ELR (cell line): ENCODE results near the gene DOK3.
"Not testable (repeated sequence)": the region's sequence is repeated elsewhere in the genome, so short reads cannot be mapped to it uniquely, and the experiment has no call there.

Experiments used
- DNase-seq: peaks from one replicate; pipeline ENCODE4 v3.0.0-alpha.2; 2015; ENCODE audit warnings: low read depth

Gene DOK3

DNA sequence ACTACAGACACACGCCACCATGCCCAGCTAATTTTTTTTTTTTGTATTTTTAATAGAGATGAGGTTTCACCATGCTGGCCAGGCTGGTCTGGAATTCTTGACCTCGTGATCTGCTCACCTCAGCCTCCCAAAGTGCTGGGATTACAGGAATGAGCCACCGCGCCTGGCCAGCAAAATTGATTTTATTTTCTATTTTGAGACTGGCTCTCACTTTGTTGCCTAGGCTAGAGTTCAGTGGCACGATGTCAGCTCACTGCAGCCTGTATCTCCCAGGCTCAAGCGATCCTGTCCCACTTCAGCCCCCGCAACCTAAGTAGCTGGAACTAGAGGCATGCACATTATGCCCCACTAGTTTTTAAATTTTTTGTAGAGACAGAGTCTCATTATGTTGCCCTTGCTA is 24.8 kb upstream of the DOK3 start:
- DNase-seq, result not testable (repeated sequence)

DNA sequence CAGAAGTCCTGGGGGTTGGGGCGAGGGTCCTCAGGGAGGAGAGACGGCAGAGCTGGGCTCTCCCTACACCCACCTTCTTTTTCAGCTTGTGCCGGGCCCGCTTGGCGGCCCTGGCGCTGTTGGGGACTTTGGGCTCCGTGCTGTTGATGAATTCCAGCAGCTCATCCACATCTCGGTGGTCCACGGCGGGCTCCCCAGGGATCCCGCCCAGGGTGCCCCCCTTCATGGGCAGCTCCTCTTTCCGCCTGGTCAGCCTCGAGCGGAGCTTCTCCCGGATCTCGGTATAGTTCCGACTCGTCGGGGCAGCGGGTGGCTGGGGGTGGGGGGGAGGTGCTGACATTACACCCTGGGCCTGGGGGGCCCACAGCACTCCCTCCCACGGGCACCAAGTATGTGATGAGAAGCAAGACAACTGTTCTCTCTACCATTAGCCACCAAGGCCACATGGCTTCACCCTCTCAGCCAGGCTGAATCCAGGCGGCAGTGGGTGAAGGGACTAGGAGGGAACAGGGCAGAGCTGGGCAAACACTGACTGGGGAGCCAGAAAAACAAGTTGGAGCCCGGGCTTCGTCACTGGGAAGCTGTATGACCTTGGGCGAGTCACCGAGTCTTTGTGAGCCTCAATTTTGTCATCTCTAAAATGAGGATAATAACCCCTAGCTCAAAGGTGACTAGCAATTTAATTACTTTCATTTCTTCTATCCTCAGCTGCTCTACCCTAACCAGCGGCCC is 21.7 kb upstream of the DOK3 start:
- no peak for DNase-seq

- no peak for DNase-seq
Measured at GRCh38 chr5:177530638-177531037, 21.0 kb upstream of the DOK3 start.

GRCh38 chr5:177529247-177530203 is 19.9 kb upstream of the DOK3 start:
- DNase-seq, result no peak

GRCh38 chr5:177528631-177529030 is 19.0 kb upstream of the DOK3 start:
- no peak for DNase-seq

GRCh38 chr5:177527595-177527994 is 18.0 kb upstream of the DOK3 start:
- DNase-seq, result no peak

DNA sequence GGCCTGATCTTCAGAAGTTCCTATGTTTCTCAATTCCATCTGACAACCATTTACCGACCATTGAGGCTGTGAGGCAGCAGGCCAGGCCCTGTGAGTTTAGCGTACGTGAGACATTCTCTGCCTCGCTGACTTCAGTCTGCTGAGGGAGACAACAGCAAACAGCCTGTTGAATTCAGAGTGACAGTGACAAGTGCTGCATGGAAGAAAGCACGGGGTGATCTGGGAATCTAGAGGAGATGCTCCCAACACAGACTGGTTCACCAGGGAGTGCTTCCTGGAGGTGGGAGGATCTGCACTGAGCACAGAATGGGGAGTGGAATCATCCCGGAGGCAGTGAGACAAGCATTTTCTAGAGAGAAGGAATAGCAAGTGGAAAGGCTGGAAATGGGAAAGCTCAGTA is 17.2 kb upstream of the DOK3 start:
- no peak for DNase-seq

GRCh38 chr5:177526191-177526590 is 16.6 kb upstream of the DOK3 start:
- DNase-seq, result no peak

DNA sequence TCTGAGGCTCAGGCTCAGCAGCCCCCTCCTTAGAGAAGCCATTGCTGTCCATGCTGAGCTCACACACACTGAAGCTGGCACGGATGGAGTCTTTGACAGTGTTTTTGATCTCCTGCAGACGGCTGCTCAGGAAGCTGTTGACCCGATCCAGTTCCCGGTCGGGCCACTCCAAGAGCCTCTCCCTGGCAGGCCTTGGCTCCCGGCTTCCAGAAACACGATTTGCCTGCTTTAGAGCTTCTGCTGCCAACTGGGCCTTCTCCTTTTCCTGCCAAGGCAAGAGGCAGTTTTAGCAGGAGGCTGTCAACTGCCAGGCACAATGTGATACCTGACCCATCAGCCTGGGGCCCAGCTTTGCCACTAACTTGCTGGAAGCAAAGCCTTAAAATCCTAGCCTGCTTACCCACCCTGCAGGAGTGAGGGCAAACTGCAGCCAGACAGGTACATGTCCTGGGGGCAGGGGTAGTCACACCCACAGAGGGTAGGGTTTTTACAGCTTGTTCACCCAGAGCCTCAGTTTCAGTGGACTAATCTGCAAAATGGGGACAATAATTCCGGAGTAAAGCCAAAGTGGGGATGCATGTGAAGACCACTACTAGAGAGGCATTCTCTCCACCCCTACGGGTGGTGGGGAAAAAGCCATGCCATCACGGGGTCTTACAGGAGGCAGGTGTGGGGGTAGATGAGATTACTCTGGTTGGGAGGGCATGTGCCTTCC is 15.5 kb upstream of the DOK3 start:
- no peak for DNase-seq

GRCh38 chr5:177524539-177524900 is 14.9 kb upstream of the DOK3 start:
- DNase-seq, result no peak

DNA sequence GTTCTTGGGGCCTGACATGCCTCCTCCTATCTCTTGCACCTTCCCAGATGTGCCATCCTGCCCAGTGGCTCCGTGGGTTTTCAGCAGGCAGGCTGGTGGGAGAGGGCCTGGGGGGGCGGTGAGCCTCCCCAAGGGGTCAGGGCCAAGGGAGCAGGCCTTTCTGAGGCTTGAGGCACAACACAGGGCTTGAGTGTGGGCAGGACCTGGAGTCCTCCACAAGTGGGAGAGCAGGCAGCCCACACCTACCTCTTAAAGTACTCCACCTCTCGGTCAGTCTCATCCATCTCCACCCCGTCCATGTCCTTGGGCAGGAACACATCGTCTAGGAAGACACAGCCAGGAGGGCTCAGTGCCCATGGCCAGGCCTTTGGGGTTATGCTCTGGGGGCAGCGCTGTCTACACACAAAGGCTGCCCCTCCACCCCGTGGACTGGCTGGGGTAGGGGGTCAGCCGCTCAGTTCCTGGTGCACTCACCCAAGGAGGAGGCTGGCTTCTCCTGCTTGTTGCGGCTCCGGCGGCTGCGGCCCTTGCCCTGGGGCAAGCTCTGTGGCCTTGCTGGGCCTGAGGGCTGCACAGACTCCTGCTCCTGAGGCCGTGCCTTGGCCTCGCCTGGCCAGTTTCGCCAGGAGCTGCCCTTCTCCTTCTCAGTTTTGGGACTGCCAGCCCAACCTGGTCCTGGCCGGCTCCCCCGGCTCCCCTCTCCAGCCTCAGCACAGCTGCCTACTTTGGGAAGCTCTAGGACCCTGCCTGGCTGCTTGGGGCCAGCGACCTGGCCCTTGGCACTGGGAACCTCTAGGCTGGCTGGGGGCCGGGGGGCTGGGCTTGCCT is 14.3 kb upstream of the DOK3 start:
- DNase-seq, result no peak

DNA sequence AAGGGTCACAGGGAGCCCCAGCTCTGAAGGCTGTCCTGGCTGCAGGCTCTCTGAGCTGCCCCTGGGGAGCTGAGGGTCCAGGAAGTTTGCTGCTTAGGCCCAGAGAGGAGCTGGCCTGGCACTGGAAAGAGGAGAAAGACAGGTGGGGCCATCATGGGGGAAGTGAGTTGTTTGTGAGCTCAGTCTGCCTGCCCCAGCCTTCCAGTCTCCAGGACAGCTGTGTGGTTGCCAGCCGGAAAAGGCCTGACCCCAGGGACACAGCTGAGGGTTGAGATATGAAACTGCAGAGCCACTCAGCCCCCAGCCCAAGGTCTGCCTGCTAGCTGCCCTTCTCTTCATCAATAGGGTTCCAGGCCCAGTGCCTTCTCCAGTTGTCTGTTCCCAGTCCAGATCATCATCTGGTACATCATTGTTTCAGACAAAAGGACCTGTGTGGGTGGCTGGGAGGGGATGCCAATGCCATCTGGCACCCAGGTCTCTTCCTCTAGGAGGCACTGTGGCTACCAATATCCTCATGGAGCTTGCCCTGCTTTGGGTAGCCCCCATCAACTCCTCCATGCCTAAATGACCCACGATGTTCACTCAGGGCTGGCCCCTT is 11.4 kb upstream of the DOK3 start:
- DNase-seq, result no peak

DNA sequence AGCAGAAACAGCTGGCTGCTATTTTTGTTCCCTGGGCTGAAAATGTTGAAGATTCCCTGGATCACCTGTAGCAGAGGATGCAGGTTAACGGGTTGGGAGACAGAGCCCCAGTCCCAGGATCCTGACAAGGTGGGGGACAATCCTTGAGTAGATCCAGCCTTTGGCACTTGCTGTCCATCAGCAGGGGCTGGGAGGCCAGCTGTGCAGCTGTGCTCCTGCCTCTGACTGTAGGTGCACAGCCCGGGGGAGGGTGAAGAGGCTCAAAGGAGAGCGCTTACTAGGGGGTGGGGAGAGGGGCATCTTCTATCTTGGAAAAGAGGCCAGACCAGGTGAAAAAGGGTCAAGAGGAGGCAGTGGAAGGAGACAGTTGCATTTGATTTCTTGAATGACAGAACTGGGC is 10.6 kb upstream of the DOK3 start:
- DNase-seq, result no peak

GRCh38 chr5:177519463-177520235 is 10.0 kb upstream of the DOK3 start:
- no peak for DNase-seq

- DNase-seq, result peak; percentile 99
Measured at GRCh38 chr5:177516601-177517568, 7.3 kb upstream of the DOK3 start, which contains the start of gene DDX41. DDX41 (minus strand) TSS chr5:177516961; CDS start chr5:177516945, 16 bp downstream.

GRCh38 chr5:177515580-177515979 is 6.0 kb upstream of the DOK3 start:
- DNase-seq, result no peak

- DNase-seq, result no peak
Measured at GRCh38 chr5:177514541-177514940, 4.9 kb upstream of the DOK3 start.

GRCh38 chr5:177513500-177513899 is 3.9 kb upstream of the DOK3 start:
- no peak for DNase-seq

- DNase-seq, result no peak
Measured at GRCh38 chr5:177512736-177513380, 3.2 kb upstream of the DOK3 start.
